HCEC 1CT (cell line): Measurements from ENCODE around the gene ZNF74.

ENCODE experiments used
- DNase-seq: peaks from one replicate; pipeline ENCODE4 v3.0.0-alpha.2; 2017

The ZNF74 gene

DNA sequence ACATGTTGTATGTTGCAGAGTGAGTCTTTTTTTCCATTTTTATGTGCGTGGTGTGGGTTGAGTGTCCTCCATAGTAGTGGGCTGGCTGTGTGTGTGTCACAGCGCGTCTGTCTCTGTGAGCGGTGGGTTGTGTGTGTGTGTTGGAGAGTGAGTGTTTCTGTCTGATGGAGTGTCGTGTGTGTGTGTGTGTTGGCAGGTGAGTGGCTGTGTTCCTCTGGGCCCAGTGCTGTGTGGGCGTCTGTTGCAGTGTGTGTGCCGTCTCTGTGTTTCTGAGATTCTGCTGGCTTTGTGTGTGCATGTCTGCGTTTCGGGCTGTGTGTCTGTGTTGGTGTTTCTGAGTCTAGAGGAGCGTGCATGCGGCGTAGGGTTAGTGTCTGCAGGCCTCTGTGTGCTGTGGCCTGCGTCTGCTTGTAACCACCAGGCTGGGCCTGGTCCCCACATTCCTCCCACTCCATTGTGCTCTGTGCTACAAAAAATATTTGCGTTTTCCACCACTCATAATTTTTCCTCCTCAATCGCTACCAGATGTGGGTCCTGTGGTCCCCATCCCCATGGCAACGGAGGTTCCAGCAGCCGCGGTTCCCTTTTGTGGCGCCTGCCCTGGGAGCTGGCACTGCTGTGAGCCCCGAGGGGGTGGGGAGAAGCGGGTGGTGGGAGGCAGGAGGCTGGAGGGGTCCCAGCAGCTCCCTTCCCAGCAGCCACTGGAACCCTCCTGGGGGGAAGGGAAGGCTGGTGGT, 28.5 kb downstream of the ZNF74 start:
- DNase-seq: no peak

DNA sequence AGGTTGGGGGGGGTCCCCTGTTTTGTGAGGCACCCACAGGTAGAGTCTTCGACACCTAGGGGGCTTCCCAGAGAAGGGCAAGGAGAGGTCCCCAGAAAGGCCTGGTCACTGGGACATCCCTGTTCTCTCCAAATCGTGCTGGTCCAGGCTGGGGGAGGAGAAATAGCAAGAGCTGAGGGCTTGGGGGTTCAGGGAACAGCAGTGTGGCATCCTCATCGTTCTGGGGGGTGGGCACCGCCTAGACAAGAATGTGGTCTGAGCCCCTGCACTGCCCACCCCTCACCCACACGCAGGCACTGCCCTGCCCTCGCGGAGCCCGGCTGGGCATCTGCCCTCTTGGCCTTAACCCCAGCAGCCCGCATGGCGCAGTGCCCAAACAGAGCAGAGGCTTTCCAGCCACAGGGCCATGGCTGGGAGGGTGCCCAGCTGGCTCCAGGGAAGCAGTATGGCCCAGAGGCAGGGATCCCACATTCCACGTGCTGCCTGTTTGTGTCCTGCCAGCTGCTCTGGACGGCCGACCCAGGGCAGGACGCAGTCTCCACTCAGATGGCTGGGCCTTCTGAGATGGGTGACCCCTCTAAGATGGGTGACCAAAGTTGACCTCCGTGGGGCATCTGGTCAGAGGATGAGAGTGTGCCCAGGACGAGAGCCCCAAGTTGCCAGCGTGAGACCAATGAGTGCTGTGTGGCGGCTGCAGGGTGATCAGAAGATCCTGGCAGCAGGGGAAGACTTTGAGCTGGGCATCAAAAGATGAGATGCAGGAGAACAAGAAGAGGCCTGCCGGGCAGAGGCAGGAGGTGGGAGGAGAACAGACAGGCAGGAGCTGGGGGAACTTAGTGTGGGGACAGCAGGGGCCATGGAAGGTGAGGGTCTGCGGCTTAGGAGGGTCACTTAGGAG, 29.3 kb downstream of the ZNF74 start:
- no peak for DNase-seq

DNA sequence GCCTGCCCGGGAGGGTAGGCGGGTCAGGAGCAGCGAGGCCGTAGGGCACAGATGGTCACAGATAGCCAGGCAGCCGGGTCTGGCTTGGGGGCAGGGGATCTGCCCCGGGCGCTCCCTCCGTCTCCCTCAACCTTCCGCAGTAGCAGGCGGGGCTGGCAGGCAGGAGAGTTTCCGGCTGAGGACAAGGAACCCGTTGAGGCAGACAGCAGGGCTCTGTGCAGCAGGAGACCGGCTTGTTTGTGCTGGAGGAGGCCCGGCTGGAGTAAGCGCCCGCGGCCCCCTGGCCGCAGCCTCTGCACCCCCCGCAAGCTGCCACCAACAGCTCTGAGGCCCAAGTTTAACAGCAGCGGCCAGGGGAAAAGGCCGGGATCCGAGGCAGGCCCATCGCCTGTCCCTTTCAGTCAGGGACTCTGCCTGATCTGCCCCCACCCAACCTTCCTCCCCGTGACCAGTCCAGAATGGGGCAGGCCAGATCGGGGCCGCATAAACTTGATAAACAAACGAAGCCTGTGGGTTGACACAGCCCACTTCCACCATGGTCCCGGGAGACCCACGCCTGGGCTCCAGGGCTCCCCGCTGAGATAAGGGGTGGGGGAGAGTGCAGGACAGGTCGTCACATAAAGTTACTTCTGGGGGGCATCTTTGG, 30.1 kb downstream of the ZNF74 start:
- DNase-seq: no peak

- DNase-seq: no peak
Measured at GRCh38 chr22:20424568-20424931, 30.6 kb downstream of the ZNF74 start.

DNA sequence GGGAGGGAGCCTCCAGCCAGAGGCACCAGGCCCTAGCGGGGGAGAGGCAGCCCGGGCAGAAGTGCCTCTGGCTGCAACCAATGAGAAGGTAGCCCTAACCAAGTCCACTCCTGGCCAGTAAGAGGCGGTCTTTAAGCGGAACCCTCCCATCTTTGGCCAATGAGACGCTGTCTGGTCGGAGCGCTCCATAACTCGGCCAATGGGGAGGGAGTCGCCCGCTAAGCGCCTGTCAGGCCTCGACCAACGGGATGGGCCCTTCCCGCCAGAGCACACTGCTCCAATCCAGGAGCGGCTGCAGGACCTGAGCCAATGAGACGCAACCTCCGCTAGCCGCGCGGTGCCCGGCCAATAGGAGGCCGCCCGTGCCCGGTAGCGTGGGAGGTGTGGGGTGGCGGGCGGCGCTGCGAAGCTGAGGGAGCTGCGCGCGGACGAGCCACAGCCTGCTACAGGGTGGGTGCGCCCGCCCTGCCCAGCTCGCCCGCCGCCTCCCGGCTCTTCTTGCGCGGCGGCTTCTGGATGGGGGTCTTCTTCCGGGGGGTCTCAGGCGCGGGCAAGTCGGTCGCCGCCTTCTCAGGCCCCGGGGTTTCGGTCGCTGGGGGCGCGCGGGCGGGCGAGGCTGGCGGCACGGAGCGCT, 31.1 kb downstream of the ZNF74 start:
- no peak for DNase-seq

DNA sequence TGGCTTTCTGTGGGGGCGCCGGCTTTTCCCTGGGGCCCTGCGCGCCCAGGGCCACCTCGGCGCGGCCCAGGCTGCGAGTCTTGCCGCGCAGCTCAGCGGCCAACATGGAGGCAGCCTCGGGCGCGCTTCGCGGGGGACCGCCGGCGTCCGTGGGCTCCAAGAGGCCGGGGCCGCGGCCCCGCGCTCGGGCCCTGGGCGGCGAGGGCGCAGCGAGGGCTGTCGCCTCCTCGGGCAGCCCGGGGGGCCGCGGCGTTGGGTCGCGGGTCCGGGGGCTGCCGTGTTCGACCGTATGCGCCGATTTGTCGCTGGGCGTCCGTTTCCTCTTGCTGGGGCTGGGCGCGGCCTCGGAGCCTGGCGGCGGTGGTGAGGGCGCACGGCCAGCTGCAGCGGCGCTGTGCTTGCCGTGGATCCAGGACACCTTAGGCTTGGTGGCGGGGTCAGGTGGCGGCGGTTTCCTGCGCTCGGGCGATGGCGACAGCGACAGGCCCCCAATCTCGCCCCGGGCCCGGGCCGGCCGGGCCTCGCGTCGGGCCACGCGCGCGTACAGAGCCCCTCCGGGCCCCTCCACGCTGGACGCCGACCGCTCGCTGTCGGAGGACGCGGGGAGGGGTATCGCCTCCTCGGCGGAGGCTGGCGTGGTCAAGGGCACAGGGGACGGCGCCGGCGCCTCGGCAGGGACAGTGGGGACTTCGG, 31.8 kb downstream of the ZNF74 start:
- no peak for DNase-seq

DNA sequence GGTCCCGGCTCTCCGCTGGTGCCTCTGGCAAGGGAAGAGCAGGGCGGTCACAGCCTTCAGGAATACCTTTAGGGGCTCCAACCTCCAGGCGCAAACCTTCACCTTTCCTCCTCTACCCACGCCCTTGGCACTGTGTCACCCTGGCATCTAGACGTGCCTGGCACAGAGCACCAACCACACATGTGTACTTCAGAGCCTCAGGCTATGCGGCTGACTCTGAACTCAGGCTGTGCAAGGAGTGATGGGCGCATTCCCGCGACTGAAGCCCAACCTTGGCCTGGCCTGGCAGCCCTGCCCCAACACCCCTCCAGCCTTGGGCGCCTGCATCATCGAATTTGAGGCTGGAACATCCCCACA, 32.3 kb downstream of the ZNF74 start:
- no peak for DNase-seq

GRCh38 chr22:20427104-20427944, 33.4 kb downstream of the ZNF74 start:
- DNase-seq: no peak

DNA sequence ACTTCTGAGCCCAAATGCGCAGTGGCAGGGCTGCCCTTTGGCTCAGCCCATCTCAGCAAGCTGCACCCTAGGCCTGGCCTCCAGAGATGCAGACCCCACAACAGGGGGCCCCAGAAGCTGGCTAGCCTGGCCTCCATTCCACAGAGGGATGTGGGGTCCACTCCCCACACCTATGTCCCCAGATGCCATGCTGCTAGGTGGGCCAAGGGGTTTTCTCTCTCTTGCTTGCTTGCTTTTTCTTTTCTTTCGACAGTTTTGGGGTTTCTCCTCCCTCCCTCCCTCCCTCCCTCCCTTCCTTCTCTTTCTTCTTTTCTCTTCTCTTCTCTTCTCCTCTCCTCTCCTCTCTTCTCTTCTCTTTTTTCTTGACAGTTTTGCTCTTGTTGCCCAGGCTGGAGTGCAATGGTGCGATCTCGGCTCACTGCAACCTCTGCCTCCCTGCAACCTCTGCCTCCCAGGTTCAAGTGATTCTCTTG, 34.0 kb downstream of the ZNF74 start:
- DNase-seq: no peak

GRCh38 chr22:20428496-20429253, 34.7 kb downstream of the ZNF74 start:
- no peak for DNase-seq

DNA sequence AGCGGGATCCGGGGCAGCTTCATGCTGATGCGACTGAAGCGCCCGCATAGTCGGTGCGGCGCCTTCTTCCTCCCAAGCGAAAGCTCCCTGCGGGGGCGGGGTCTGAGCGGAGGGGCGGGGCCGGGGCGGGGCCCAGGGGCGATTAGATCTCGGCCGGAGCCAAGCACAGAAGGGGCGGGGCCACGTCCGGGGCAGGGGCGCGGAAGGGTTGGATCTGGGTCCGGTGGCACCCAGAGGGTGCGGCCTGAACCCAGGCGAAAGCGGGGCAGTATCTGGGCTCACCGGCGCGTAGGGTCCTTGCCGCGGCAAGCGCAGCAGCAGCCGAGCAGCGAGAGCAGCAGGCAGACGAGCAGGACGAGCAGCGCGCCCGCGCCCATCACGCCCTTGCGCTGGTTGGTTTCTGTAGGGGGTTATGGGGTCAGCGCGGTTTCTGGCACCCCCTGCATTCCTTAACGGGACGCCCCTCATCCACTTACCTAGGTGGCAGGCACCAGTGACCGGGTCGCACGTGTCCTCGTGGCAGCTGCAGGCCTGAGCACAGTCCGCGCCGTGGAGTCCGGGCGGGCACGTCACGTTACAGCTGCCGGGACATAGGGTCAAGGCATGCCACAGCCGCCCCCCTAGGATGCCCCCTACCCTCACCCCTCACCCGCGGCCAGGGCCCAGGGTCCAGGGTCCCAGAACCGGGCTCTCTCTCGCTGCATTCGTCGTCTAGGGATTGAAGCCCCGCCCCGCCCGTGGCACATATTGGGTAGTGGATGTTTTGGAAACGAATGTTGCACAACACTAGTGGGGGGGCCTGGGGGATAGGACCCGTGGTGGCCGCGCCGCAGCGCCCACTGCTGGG, 35.5 kb downstream of the ZNF74 start:
- no peak for DNase-seq

- DNase-seq: no peak
Measured at GRCh38 chr22:20430101-20430719, 36.3 kb downstream of the ZNF74 start.

- DNase-seq: no peak
Measured at GRCh38 chr22:20430720-20431510, 37.0 kb downstream of the ZNF74 start.

GRCh38 chr22:20431511-20432192, 37.7 kb downstream of the ZNF74 start:
- DNase-seq: no peak

DNA sequence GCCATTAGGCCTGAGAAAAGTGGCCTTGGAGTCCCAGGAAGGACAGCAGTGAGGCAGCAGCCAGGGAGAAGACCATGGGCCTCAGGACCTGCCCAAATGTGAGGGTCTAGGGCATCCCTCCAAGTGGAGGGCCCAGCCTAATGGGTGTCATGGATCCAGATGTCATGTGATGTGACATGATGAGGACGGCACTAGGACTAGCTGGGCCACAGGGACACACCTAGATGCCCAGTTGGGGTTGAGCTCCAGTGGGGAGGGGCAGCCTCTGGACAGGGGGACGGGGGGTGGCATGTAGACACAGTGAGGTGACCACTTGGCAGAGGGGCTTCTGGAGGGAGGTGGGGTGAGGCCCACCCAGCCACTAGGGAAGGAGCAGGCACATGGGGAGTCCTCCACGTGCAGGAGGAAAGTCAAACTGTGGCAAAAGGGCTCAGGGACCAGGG, 38.3 kb downstream of the ZNF74 start:
- DNase-seq: no peak

GRCh38 chr22:20433191-20433590, 39.2 kb downstream of the ZNF74 start:
- no peak for DNase-seq

GRCh38 chr22:20433686-20434241, 39.8 kb downstream of the ZNF74 start:
- DNase-seq: no peak
